ENCODE measurements around the gene ANKS3. TPM values are rescaled to one million over a fixed set of nuclear protein-coding genes. Genes with fewer than 3 reads are reported as not detected.
"Not testable (repeated sequence)": the region's sequence is repeated elsewhere in the genome, so short reads cannot be mapped to it uniquely, and the experiment has no call there.

The ANKS3 gene
- total and polyA plus RNA-seq, 2 experiments from 2014 or later = 35.2 to 40.3 TPM

DNA sequence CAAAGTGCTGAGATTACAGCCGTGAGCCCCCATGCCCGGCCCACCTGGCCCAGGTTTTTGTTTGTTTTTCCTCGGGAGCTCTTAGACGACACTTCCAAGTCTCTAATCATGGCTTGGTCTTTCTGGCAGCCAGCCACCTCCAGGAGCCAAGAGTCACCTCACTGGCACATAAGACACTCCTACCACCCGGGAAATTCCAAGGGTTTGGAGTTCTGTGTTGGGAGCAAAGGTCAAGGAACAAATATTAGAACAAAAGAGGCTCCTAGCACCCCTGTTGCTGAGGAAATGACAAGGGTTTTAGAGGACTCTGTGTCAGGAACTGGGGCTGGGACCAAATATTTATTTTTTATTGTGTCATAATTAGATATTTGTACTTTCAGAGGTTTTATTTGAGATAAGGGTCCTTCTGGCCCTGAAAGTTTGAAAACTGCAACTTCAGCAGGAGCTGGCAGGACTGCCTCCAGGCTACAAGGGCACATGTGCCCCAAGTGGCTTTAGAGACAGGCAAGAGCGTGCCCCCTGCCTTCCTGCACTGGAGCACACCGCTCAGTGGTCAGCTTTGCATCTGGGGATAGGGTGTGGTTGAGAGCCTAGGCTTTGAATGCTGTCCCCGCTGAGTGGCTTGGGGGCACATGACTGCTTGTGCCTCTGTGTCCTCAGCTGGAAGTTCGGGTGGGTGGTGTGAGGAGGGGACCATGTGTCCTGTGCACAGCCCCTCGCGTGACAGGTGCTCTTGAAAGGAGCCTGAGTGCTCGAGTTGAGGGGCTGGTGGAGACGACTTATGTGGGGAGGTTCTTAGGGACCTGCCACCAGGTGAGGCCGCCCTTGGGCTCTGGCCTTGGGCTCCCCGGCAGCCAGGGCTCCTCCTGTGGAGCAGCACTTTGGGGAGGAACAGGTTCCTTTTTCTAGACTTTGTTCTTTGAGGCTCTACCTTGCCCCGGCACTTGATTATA is 79.8 kb downstream of the ANKS3 start:
- Histone ChIP-seq H3K4me3 (no peak overlapping the region), H3K9me3 (ENCODE audit: low read depth) (no peaks in the 10 kb centered on the region), H3K27me3 (no peaks in the 10 kb centered on the region), H3K36me3 (peaks cover 7% of the 10 kb centered on the region), H3K4me1 (ENCODE audit: low read depth) (no peaks in the 10 kb centered on the region), H3K27ac (no peak overlapping the region)
- no peak for DNase-seq (ENCODE audit: low read depth in 1 of 2, low spot score in 1 of 2)
- TF ChIP-seq, protein P1, sequence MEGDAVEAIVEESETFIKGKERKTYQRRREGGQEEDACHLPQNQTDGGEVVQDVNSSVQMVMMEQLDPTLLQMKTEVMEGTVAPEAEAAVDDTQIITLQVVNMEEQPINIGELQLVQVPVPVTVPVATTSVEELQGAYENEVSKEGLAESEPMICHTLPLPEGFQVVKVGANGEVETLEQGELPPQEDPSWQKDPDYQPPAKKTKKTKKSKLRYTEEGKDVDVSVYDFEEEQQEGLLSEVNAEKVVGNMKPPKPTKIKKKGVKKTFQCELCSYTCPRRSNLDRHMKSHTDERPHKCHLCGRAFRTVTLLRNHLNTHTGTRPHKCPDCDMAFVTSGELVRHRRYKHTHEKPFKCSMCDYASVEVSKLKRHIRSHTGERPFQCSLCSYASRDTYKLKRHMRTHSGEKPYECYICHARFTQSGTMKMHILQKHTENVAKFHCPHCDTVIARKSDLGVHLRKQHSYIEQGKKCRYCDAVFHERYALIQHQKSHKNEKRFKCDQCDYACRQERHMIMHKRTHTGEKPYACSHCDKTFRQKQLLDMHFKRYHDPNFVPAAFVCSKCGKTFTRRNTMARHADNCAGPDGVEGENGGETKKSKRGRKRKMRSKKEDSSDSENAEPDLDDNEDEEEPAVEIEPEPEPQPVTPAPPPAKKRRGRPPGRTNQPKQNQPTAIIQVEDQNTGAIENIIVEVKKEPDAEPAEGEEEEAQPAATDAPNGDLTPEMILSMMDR (IDR thresholded peaks at IDR 0.05; ENCODE audit: low read depth, low read length) = no peak

DNA sequence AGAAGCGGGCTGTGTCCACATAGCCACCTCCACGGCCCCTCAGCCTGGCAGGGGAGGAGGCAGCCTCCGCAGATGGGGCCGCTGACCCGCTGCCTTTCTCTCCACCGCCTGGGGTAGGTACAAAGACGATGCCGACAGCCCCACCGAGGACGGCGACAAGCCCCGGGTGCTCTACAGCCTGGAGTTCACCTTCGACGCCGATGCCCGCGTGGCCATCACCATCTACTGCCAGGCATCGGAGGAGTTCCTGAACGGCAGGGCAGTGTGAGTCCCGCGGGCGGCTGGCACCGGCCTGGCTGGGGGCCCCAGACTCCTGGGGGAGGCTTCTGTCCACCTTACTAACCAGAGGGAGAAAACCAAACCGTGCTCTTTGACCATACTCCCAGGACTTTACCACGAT is 81.5 kb downstream of the ANKS3 start:
- Histone ChIP-seq H3K4me1 (ENCODE audit: low read depth) (no peaks in the 10 kb centered on the region), H3K27ac (no peak overlapping the region), H3K4me3 (no peak overlapping the region), H3K36me3 (peaks cover 7% of the 10 kb centered on the region), H3K9me3 (ENCODE audit: low read depth) (no peaks in the 10 kb centered on the region), H3K27me3 (no peaks in the 10 kb centered on the region)
- TF ChIP-seq, protein P1 (IDR thresholded peaks at IDR 0.05; ENCODE audit: low read depth, low read length) = no peak
- DNase-seq (ENCODE audit: low read depth in 1 of 2, low spot score in 1 of 2) = no peak

DNA sequence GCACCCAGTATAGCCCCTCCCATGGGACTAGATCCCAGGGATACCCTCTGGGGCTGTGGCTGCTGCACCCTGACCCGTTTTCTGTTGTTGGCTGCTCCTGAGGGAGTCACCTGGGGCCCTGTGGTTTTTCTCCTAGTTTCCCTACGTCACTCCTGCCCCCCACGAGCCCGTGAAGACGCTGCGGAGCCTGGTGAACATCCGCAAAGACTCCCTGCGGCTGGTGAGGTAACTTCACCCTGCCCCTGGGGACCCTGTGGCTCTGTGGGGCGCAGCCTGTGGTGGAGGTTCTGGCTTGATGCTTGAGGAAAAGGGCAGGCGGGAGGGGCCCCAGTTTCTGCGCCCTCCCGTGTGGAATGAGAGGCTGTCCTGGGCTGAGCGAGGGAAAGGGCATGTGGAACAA is 82.2 kb downstream of the ANKS3 start:
- H3K4me1 ChIP-seq (ENCODE audit: low read depth) = no peaks in the 10 kb centered on the region
- no peak overlapping the region for H3K27ac ChIP-seq
- H3K9me3 ChIP-seq (ENCODE audit: low read depth) = no peaks in the 10 kb centered on the region
- H3K27me3 ChIP-seq = no peaks in the 10 kb centered on the region
- no peak for DNase-seq (ENCODE audit: low read depth in 1 of 2, low spot score in 1 of 2)
- H3K36me3 ChIP-seq = peaks cover 4% of the 10 kb centered on the region
- TF ChIP-seq, protein P1 (IDR thresholded peaks at IDR 0.05; ENCODE audit: low read depth, low read length) = no peak
- no peak overlapping the region for H3K4me3 ChIP-seq

DNA sequence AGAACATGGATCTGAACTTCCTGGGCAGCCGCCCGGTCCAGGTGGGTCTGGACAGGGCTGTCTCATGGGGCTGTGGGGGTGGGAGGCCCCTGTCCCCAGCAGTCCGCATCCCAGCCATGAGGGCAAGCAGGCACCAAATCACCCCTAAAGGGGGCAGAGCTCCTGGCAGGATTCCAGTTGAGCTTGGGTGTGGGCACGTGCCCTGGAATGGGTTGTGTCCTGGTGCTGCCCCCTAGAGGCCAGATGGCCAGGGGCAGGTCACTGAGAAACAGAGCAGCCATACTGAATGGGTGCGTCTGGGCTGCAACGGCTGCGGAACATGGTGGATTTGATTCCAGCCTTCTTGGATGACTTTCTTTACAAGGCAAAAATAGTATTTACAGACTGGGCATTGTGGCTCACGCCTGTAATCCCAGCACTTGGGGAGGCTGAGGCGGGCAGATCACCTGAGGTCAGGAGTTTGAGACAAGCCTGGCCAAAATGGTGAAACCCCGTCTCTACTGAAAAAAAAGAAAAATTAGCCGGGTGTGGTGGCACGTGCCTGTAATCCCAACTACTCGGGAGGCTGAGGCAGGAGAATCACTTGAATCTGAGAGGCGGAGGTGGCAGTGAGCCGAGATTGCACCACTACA is 83.5 kb downstream of the ANKS3 start:
- H3K36me3 ChIP-seq; H3K4me1 ChIP-seq (ENCODE audit: low read depth); H3K4me3 ChIP-seq; H3K27ac ChIP-seq; H3K9me3 ChIP-seq (ENCODE audit: low read depth); H3K27me3 ChIP-seq: not testable (repeated sequence)
- DNase-seq (ENCODE audit: low read depth in 1 of 2, low spot score in 1 of 2) = peak; percentile 53 to 57
- TF ChIP-seq, protein P1 (IDR thresholded peaks at IDR 0.05; ENCODE audit: low read depth, low read length) = peak; percentile 72

DNA sequence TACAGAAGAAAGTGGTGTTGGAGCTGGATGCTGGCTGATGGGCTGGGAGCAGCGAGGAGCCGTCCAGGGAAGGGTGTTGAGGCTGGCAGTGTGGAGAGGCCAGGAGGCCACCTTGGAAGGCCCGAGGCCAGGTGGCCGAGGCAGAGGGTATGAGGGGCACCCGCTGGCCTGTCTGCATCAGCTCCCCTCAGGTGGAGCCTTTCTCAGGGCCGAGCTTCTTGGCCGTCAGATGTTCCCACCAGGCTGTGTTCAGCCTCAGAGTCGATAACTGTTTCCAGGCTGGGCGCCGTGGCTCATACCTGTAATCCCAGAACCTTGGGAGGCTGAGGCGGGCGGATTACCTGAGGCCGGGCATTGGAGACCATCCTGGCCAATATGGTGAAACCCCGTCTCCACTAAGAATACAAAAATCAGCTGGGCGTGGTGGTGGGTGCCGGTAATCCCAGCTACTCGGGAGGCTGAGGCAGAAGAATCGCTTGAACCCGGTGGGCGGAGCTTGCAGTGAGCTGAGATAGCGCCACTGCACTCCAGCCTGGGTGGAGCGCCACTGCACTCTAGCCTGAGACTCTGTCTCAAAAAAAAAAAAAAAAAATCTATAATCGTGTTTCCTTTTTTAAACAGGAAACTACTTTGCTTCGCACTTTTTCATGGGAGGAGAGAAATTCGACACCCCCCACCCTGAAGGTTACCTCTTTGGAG is 84.2 kb downstream of the ANKS3 start:
- Histone ChIP-seq H3K9me3 (ENCODE audit: low read depth) (no peaks in the 10 kb centered on the region), H3K4me1 (ENCODE audit: low read depth) (no peaks in the 10 kb centered on the region), H3K4me3 (no peak overlapping the region), H3K36me3 (no peaks in the 10 kb centered on the region), H3K27me3 (no peaks in the 10 kb centered on the region), H3K27ac (no peak overlapping the region)
- TF ChIP-seq, protein P1 (IDR thresholded peaks at IDR 0.05; ENCODE audit: low read depth, low read length) = no peak
- no peak for DNase-seq (ENCODE audit: low read depth in 1 of 2, low spot score in 1 of 2)

All from cardiac muscle cell (in vitro differentiated cells and primary cell).